Measurements from ENCODE around the gene TMEM131L.
"Not testable (repeated sequence)": the region's sequence is repeated elsewhere in the genome, so short reads cannot be mapped to it uniquely, and the experiment has no call there.

The TMEM131L gene, protein sequence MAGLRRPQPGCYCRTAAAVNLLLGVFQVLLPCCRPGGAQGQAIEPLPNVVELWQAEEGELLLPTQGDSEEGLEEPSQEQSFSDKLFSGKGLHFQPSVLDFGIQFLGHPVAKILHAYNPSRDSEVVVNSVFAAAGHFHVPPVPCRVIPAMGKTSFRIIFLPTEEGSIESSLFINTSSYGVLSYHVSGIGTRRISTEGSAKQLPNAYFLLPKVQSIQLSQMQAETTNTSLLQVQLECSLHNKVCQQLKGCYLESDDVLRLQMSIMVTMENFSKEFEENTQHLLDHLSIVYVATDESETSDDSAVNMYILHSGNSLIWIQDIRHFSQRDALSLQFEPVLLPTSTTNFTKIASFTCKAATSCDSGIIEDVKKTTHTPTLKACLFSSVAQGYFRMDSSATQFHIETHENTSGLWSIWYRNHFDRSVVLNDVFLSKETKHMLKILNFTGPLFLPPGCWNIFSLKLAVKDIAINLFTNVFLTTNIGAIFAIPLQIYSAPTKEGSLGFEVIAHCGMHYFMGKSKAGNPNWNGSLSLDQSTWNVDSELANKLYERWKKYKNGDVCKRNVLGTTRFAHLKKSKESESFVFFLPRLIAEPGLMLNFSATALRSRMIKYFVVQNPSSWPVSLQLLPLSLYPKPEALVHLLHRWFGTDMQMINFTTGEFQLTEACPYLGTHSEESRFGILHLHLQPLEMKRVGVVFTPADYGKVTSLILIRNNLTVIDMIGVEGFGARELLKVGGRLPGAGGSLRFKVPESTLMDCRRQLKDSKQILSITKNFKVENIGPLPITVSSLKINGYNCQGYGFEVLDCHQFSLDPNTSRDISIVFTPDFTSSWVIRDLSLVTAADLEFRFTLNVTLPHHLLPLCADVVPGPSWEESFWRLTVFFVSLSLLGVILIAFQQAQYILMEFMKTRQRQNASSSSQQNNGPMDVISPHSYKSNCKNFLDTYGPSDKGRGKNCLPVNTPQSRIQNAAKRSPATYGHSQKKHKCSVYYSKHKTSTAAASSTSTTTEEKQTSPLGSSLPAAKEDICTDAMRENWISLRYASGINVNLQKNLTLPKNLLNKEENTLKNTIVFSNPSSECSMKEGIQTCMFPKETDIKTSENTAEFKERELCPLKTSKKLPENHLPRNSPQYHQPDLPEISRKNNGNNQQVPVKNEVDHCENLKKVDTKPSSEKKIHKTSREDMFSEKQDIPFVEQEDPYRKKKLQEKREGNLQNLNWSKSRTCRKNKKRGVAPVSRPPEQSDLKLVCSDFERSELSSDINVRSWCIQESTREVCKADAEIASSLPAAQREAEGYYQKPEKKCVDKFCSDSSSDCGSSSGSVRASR (N-terminal part only)

DNA sequence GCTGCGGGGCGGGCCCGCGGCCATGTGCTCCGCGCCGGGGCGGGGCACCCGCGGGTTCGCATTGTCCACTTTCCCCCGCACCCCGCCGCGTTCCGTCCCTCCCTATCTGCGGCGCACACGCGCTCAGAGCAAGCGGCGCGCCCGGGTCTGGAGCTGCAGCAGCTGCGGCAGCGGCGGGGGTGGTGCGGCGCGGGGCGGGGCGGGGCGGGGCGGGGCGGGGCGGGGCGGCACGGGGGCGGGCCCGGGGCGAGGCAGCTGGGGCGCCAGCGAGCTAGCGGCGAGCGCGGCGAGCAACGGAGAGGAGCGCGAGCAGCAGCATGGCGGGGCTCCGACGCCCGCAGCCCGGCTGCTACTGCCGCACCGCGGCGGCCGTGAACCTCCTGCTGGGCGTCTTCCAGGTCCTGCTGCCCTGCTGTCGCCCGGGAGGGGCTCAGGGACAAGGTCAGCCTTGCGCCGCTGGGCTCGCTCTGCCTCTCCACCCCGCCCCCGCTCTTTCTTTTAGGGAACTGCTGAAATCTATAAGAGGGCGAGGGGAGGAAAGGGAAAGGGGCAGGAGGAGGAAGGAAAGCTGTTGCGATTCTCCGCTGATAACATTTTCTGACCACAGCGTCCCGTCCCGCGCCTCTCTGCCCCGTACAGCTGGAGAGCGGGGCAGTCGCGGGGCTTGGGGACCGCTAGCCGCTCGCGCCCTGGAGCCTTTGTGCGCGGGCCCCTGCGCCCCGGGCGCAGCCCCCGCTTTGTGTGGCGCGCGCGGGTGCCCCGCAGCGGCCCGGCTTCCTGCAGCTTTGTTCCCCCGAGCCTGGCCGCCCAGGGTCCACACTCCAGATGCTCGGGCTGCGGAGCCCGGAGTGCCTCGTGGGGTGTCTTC lies at the start of gene TMEM131L:
Gene TMEM131L, plus strand, starts transcription at position 280 of the 868 bp plus-strand sequence. Its CDS starts 38 bp downstream, at position 318.
- H3K4me3 ChIP-seq (ENCODE audit: low read depth in 1 of 2, low read length in 1 of 2): peak within 1 kb of the TSS; percentile 75 to 85
- peaks cover 55 to 56% of the 10 kb centered on the region in 2 experiments for H3K4me1 ChIP-seq (ENCODE audit: control insufficient read depth in 1 of 2, insufficient read depth in 1 of 2, low read depth in 1 of 2, low read length in 1 of 2)
- no peaks in the 10 kb centered on the region for H3K27me3 ChIP-seq
- H3K27ac ChIP-seq: peak within 1 kb of the TSS; percentile 92
- no peaks in the 10 kb centered on the region for H3K9me3 ChIP-seq
- TF ChIP-seq, protein P1, sequence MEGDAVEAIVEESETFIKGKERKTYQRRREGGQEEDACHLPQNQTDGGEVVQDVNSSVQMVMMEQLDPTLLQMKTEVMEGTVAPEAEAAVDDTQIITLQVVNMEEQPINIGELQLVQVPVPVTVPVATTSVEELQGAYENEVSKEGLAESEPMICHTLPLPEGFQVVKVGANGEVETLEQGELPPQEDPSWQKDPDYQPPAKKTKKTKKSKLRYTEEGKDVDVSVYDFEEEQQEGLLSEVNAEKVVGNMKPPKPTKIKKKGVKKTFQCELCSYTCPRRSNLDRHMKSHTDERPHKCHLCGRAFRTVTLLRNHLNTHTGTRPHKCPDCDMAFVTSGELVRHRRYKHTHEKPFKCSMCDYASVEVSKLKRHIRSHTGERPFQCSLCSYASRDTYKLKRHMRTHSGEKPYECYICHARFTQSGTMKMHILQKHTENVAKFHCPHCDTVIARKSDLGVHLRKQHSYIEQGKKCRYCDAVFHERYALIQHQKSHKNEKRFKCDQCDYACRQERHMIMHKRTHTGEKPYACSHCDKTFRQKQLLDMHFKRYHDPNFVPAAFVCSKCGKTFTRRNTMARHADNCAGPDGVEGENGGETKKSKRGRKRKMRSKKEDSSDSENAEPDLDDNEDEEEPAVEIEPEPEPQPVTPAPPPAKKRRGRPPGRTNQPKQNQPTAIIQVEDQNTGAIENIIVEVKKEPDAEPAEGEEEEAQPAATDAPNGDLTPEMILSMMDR (IDR thresholded peaks at IDR 0.05): peak; percentile 72
- no peaks in the 10 kb centered on the region for H3K36me3 ChIP-seq

DNA sequence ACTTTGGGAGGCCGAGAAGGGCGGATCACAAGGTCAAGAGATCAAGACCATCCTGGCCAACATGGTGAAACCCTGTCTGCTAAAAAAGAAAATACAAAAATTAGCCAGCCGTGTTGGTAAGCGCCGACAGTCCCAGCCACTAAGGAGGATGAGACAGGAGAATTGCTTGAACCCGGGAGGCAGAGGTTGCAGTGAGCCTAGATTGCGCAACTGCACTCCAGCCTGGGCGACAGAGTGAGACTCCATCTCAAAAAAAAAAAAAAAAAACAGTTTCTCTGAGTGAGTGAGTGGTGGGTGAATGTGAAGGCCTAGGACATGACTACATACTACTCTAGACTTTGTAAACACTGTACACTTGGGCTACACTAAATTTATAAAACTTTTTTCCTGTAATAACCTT lies 49.7 kb upstream of the TMEM131L start:
- not testable (repeated sequence) for H3K4me3 ChIP-seq (ENCODE audit: low read depth in 1 of 2, low read length in 1 of 2); H3K4me1 ChIP-seq (ENCODE audit: control insufficient read depth in 1 of 2, insufficient read depth in 1 of 2, low read depth in 1 of 2, low read length in 1 of 2); H3K27ac ChIP-seq; H3K36me3 ChIP-seq; H3K9me3 ChIP-seq; H3K27me3 ChIP-seq

DNA sequence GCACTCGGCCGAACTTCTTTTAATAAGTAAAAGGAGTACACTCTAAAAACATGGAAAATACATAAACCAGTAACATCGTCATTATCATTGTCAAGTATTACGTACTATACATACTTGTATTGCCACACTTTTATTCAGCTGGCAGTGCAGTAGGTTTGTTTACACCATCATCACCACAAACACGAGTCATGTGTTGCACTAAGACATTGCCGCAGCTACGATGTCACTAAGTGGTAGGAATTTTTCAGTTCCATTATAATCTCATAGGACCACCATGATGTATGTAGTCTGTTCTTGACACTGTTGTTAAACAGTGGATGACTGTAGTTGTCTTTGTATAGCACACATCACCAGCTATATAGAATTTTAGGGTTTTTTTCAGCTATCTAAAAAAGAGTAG lies 48.0 kb upstream of the TMEM131L start:
- H3K27me3 ChIP-seq: no peaks in the 10 kb centered on the region
- H3K36me3 ChIP-seq: peaks cover 3% of the 10 kb centered on the region
- H3K4me1 ChIP-seq (ENCODE audit: control insufficient read depth in 1 of 2, insufficient read depth in 1 of 2, low read depth in 1 of 2, low read length in 1 of 2): no peaks in the 10 kb centered on the region
- H3K27ac ChIP-seq: no peak overlapping the region
- H3K4me3 ChIP-seq (ENCODE audit: low read depth in 1 of 2, low read length in 1 of 2): no peak overlapping the region
- TF ChIP-seq, protein P1 (IDR thresholded peaks at IDR 0.05): no peak
- no peaks in the 10 kb centered on the region for H3K9me3 ChIP-seq

DNA sequence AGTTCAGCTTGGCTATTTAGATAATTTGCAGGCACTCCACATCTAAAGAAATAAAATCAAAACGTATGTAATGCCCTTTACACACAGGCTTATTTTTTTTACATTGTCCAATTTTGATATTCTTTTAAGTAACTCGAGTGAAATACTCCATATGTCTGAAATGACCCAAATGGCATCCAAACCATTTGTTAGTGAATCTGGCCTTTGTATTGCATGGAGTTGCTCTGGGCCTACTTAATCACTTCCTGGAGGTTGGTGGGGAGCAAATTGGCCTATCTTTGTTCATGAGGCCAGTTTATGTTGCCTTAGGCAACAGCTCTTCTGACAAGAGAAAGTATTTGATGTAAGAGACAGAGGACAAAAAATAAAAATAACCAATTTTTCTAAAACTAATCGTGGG lies 47.6 kb upstream of the TMEM131L start:
- H3K4me1 ChIP-seq (ENCODE audit: control insufficient read depth in 1 of 2, insufficient read depth in 1 of 2, low read depth in 1 of 2, low read length in 1 of 2): no peaks in the 10 kb centered on the region
- H3K36me3 ChIP-seq: peaks cover 3% of the 10 kb centered on the region
- H3K4me3 ChIP-seq (ENCODE audit: low read depth in 1 of 2, low read length in 1 of 2): no peak overlapping the region
- no peak overlapping the region for H3K27ac ChIP-seq
- H3K9me3 ChIP-seq: no peaks in the 10 kb centered on the region
- TF ChIP-seq, protein P1 (IDR thresholded peaks at IDR 0.05): no peak
- H3K27me3 ChIP-seq: no peaks in the 10 kb centered on the region

DNA sequence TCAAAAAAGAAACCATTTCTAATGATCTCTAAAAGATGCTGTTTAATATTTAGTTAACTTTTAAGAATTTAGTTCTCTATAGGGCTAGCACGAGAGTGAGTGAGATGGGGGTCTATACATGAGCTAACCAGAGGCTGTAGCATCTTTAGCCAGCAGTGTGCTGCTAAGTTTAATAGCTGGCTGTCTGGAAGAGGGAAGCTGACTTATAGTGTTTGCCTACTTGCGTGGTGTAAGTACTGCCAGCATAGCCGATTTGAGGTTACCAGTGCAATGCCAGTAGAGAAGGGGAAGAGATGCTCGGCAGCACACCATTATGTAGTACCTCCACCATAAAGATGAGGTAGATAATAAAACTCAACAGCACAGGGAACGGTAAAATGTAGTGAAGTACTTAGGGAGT lies 47.1 kb upstream of the TMEM131L start:
- Histone ChIP-seq H3K27ac (no peak overlapping the region), H3K36me3 (peaks cover 3% of the 10 kb centered on the region), H3K27me3 (no peaks in the 10 kb centered on the region), H3K4me1 (ENCODE audit: control insufficient read depth in 1 of 2, insufficient read depth in 1 of 2, low read depth in 1 of 2, low read length in 1 of 2) (no peaks in the 10 kb centered on the region), H3K4me3 (ENCODE audit: low read depth in 1 of 2, low read length in 1 of 2) (no peak overlapping the region), H3K9me3 (no peaks in the 10 kb centered on the region)
- TF ChIP-seq, protein P1 (IDR thresholded peaks at IDR 0.05): no peak
